C4-2B (cell line): Measurements from ENCODE around the gene CRACR2A.

ENCODE experiments used
- ZFX ChIP-seq: fragments of 450-650 bp; IDR thresholded peaks from 2 replicates; pipeline ENCODE4 v1.6.1; 2017
- TF ChIP-seq, protein P1 (sequence below): fragments of 450-650 bp; conservative IDR thresholded peaks from 2 replicates; pipeline ENCODE4 v1.5.1; 2017; ENCODE audit warnings: mild to moderate bottlenecking

DNA sequence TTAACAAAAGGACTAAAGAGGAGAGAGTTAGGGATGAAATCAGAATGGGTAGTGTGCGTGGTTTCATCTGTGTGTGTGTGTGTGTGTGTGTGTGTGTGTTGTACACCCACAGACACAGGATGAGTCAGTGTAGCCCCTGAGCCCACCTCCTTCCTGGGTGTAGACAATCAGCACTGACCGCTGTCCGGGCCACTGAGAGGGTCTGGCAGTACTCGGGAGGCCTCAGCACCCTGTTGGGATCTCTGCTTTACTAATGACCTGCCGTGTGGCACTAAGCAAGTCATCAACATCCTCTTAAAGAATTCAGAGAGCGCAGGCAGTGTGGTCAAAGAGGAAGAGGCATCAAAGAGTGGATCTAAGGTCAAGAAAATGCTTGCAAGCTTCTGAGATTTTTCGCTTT, 149.3 kb downstream of the CRACR2A start:
- TF ChIP-seq, protein P1, sequence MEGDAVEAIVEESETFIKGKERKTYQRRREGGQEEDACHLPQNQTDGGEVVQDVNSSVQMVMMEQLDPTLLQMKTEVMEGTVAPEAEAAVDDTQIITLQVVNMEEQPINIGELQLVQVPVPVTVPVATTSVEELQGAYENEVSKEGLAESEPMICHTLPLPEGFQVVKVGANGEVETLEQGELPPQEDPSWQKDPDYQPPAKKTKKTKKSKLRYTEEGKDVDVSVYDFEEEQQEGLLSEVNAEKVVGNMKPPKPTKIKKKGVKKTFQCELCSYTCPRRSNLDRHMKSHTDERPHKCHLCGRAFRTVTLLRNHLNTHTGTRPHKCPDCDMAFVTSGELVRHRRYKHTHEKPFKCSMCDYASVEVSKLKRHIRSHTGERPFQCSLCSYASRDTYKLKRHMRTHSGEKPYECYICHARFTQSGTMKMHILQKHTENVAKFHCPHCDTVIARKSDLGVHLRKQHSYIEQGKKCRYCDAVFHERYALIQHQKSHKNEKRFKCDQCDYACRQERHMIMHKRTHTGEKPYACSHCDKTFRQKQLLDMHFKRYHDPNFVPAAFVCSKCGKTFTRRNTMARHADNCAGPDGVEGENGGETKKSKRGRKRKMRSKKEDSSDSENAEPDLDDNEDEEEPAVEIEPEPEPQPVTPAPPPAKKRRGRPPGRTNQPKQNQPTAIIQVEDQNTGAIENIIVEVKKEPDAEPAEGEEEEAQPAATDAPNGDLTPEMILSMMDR: no peak
- no peak for TF ChIP-seq ZFX
